SKM-1 (cell line): ENCODE measurements around the gene GAREM1.
A peak's percentile ranks its signal among the peaks of the same experiment; 100 is the strongest.
"Not testable (repeated sequence)": the region's sequence is repeated elsewhere in the genome, so short reads cannot be mapped to it uniquely, and the experiment has no call there.

ENCODE experiments used
- DNase-seq: peaks from one replicate; lab custom pipeline; 2025; ENCODE audit not compliant: unreplicated experiment; lab: John Stamatoyannopoulos, UW

The GAREM1 gene

GRCh38 chr18:32470714-32471633 is at the start of gene GAREM1:
GAREM1 (minus strand) TSS chr18:32470882; CDS start chr18:32470428, 454 bp downstream.
- peak; percentile 84 for DNase-seq

GRCh38 chr18:32511147-32511546 is 40.5 kb upstream of the GAREM1 start:
- DNase-seq: no peak

GRCh38 chr18:32509111-32509510 is 38.4 kb upstream of the GAREM1 start:
- no peak for DNase-seq

GRCh38 chr18:32507093-32507492 is 36.4 kb upstream of the GAREM1 start:
- DNase-seq: no peak

- no peak for DNase-seq
These were observed 31.3 kb upstream of the GAREM1 start for GRCh38 chr18:32502014-32502413.

GRCh38 chr18:32501242-32501641 is 30.6 kb upstream of the GAREM1 start:
- not testable (repeated sequence) for DNase-seq

GRCh38 chr18:32483002-32483401 is 12.3 kb upstream of the GAREM1 start:
- DNase-seq: no peak

GRCh38 chr18:32482117-32482516 is 11.4 kb upstream of the GAREM1 start:
- DNase-seq: no peak

- DNase-seq: no peak
These were observed 9.9 kb upstream of the GAREM1 start for GRCh38 chr18:32480581-32480980.

- no peak for DNase-seq
These were observed 8.1 kb upstream of the GAREM1 start for GRCh38 chr18:32478807-32479206.

- no peak for DNase-seq
These were observed 7.6 kb upstream of the GAREM1 start for GRCh38 chr18:32478317-32478716.

- DNase-seq: no peak
These were observed 5.4 kb upstream of the GAREM1 start for GRCh38 chr18:32476106-32476505.

GRCh38 chr18:32475069-32475468 is 4.4 kb upstream of the GAREM1 start:
- DNase-seq: not testable (repeated sequence)

- DNase-seq: no peak
These were observed 2.6 kb upstream of the GAREM1 start for GRCh38 chr18:32473325-32473724.

- DNase-seq: no peak
These were observed 2.2 kb upstream of the GAREM1 start for GRCh38 chr18:32472841-32473240.

GRCh38 chr18:32470460-32470713 is 295 bp downstream of the GAREM1 start:
- DNase-seq: no peak

- no peak for DNase-seq
These were observed 807 bp downstream of the GAREM1 start for GRCh38 chr18:32469691-32470459.

GRCh38 chr18:32469190-32469651 is 1.5 kb downstream of the GAREM1 start:
- DNase-seq: no peak

GRCh38 chr18:32468147-32468845 is 2.4 kb downstream of the GAREM1 start:
- no peak for DNase-seq

- DNase-seq: no peak
These were observed 8.9 kb downstream of the GAREM1 start for GRCh38 chr18:32461709-32462272.

- no peak for DNase-seq
These were observed 10.4 kb downstream of the GAREM1 start for GRCh38 chr18:32460171-32460731.
